Measurements from ENCODE around the gene SHISA2.
"Not testable (repeated sequence)": the region's sequence is repeated elsewhere in the genome, so short reads cannot be mapped to it uniquely, and the experiment has no call there.

Gene SHISA2

GRCh38 chr13:26051657-26052311 is at the start of gene SHISA2:
SHISA2 (minus strand) TSS chr13:26052016; CDS start chr13:26050975, 1,041 bp downstream.
- TF ChIP-seq, protein P1, sequence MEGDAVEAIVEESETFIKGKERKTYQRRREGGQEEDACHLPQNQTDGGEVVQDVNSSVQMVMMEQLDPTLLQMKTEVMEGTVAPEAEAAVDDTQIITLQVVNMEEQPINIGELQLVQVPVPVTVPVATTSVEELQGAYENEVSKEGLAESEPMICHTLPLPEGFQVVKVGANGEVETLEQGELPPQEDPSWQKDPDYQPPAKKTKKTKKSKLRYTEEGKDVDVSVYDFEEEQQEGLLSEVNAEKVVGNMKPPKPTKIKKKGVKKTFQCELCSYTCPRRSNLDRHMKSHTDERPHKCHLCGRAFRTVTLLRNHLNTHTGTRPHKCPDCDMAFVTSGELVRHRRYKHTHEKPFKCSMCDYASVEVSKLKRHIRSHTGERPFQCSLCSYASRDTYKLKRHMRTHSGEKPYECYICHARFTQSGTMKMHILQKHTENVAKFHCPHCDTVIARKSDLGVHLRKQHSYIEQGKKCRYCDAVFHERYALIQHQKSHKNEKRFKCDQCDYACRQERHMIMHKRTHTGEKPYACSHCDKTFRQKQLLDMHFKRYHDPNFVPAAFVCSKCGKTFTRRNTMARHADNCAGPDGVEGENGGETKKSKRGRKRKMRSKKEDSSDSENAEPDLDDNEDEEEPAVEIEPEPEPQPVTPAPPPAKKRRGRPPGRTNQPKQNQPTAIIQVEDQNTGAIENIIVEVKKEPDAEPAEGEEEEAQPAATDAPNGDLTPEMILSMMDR (IDR thresholded peaks at IDR 0.05; ENCODE audit: control insufficient read depth, insufficient read depth, low read depth, low read length, missing control alignments) = no peak
- peak within 1 kb of the TSS; percentile 33 for H3K4me3 ChIP-seq (ENCODE audit: control insufficient read depth, low read depth, low read length)
- no peak for DNase-seq (ENCODE audit: low read depth)

DNA sequence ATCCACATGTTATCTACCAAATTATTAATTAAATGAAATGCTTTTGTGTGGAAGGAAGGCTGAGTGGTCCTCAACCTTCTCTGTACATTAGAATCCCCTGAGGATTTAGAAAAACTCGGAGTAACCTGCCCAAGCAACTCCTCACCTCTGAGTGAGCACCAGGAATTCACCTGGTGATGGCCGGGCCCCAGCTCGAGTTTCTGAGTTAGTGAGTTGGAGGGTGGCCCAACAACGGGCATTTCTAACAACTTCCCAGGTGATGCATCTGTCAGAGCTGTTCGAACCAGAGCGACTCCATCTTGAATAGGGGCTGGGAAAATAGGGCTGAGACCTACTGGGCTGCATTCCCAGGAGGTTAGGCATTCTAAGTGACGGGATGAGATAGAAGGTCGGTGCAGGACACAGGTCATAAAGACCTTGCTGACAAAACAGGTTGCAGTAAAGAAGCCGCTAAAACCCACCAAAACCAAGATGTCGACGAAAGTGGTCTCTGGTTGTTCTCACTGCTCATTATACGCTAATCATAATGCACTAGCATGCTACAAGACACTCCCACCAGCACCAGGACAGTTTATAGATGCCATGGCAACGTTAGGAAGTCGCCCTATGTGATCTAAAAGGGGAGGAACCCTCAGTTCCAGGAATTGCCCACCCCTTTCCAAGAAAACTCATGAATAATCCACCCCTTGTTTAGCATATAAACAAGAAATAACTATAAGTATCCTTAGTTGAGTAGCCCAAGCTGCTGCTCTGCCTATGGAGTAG is 44.2 kb upstream of the SHISA2 start:
- TF ChIP-seq, protein P1 (IDR thresholded peaks at IDR 0.05; ENCODE audit: control insufficient read depth, insufficient read depth, low read depth, low read length, missing control alignments) = no peak
- H3K4me3 ChIP-seq (ENCODE audit: control insufficient read depth, low read depth, low read length) = no peak overlapping the region
- DNase-seq (ENCODE audit: low read depth) = no peak

- TF ChIP-seq, protein P1 (IDR thresholded peaks at IDR 0.05; ENCODE audit: control insufficient read depth, insufficient read depth, low read depth, low read length, missing control alignments) = no peak
- no peak for DNase-seq (ENCODE audit: low read depth)
- no peak overlapping the region for H3K4me3 ChIP-seq (ENCODE audit: control insufficient read depth, low read depth, low read length)
Measured at GRCh38 chr13:26095338-26095737, 43.5 kb upstream of the SHISA2 start.

- H3K4me3 ChIP-seq (ENCODE audit: control insufficient read depth, low read depth, low read length); DNase-seq (ENCODE audit: low read depth): not testable (repeated sequence)
Measured at GRCh38 chr13:26076821-26077220, 25.0 kb upstream of the SHISA2 start.

DNA sequence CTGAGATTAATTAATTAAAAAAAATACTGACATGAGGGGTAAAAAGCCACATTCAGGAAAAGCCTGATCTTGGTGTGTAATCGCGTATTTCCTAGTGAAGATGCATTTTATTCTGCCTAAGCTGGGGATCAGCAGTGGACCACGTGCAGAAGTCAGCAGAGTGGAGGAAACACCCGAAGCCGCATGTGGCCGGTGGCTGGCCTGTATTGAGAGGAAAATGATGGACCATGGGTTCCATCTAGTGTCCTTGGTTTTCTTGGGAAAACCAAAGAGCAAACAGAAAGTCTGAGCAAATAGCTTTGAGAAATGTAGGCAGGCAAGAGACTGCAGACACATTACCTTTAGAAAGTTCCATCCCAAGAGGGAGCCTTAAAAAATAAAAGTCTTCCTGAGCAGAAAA is 23.7 kb upstream of the SHISA2 start:
- no peak overlapping the region for H3K4me3 ChIP-seq (ENCODE audit: control insufficient read depth, low read depth, low read length)
- no peak for DNase-seq (ENCODE audit: low read depth)
- TF ChIP-seq, protein P1 (IDR thresholded peaks at IDR 0.05; ENCODE audit: control insufficient read depth, insufficient read depth, low read depth, low read length, missing control alignments) = no peak

- no peak for DNase-seq (ENCODE audit: low read depth)
- H3K4me3 ChIP-seq (ENCODE audit: control insufficient read depth, low read depth, low read length) = no peak overlapping the region
- TF ChIP-seq, protein P1 (IDR thresholded peaks at IDR 0.05; ENCODE audit: control insufficient read depth, insufficient read depth, low read depth, low read length, missing control alignments) = no peak
Measured at GRCh38 chr13:26074706-26075105, 22.9 kb upstream of the SHISA2 start.

- not testable (repeated sequence) for DNase-seq (ENCODE audit: low read depth); H3K4me3 ChIP-seq (ENCODE audit: control insufficient read depth, low read depth, low read length)
Measured at GRCh38 chr13:26072335-26072734, 20.5 kb upstream of the SHISA2 start.
